NB4 (cell line): ENCODE data around the gene PGGHG.

Source experiments
- CTCF ChIP-seq: IDR thresholded peaks from one replicate; pipeline ENCODE4 v1.5.1; 2012; ENCODE audit warnings: low read depth, low read length
- MAX ChIP-seq: IDR thresholded peaks from 2 replicates; pipeline ENCODE4 v1.6.1; 2011; ENCODE audit warnings: low read depth, low read length
- MYC ChIP-seq: IDR thresholded peaks from 2 replicates; pipeline ENCODE4 v1.6.1; 2011; ENCODE audit warnings: low read depth, low read length
- POLR2A ChIP-seq: IDR thresholded peaks from 2 replicates; pipeline ENCODE4 v1.6.1; 2011; ENCODE audit warnings: mild to moderate bottlenecking; ENCODE audit not compliant: insufficient read length; ENCODE audit errors: extremely low read depth

GRCh38 chr11:251550-251949, 37.4 kb upstream of the PGGHG start:
- TF ChIP-seq CTCF: no peak
- TF ChIP-seq POLR2A: no peak
- no peak for TF ChIP-seq MAX
- TF ChIP-seq MYC: no peak
